ENCODE measurements around the gene DNAJC5.

GRCh38 chr20:63873477-63873971, 21.4 kb upstream of the DNAJC5 start:
- TF ChIP-seq CTCF (IDR thresholded peaks at IDR 0.05; ENCODE audit: low read depth, low read length, poor library complexity, severe bottlenecking) (no peak), EZH2phosphoT487 (IDR thresholded peaks at IDR 0.05; ENCODE audit: borderline replicate concordance, low read length) (no peak)

All from DOHH2 (cell line).